Esophagus muscularis mucosa (tissue), 4 donors: ENCODE results near the gene SCIMP.

Experiments
- CTCF ChIP-seq, 3 experiments: fragments of 200-600 bp in 2 of 3; fragments of 450-650 bp in 1 of 3; sonication (generic) in 2 of 3; IDR thresholded peaks; one replicate each; pipeline ENCODE4 v1.5.1; 2017 to 2019; ENCODE audit warnings: antibody characterized with exemption in 3 of 3, mild to moderate bottlenecking in 2 of 3, moderate library complexity in 1 of 3
- EP300 ChIP-seq: sonication (generic); formaldehyde crosslinking; IDR thresholded peaks from one replicate; pipeline ENCODE4 v1.6.1; 2017; ENCODE audit warnings: antibody characterized with exemption
- POLR2A ChIP-seq: fragments of 450-650 bp; IDR thresholded peaks from one replicate; pipeline ENCODE4 v1.6.1; 2017; ENCODE audit warnings: antibody characterized with exemption, moderate library complexity, mild to moderate bottlenecking, low read depth
- POLR2AphosphoS5 ChIP-seq, 2 donors: sonication (generic); formaldehyde crosslinking; IDR thresholded peaks; one replicate each; pipeline ENCODE4 v1.6.1; 2017; ENCODE audit warnings: antibody characterized with exemption in 2 of 2

GRCh38 chr17:5198472-5198871 is 36.2 kb downstream of the SCIMP start:
- TF ChIP-seq POLR2AphosphoS5 (IDR thresholded peaks at IDR 0.05): no peak
- TF ChIP-seq CTCF (IDR thresholded peaks at IDR 0.05): no peak
- no peak for TF ChIP-seq POLR2A
- TF ChIP-seq EP300: no peak
